HG02763 (cell line): ENCODE data around the gene CLDN15.
"Not testable (repeated sequence)": the region's sequence is repeated elsewhere in the genome, so short reads cannot be mapped to it uniquely, and the experiment has no call there.

Experiments
- ATAC-seq: cut with Tn5 transposase; IDR thresholded peaks from one replicate; pipeline ENCODE4 v1.9.1; 2021; ENCODE audit warnings: mild to moderate bottlenecking, moderate library complexity; ENCODE audit not compliant: unreplicated experiment

The CLDN15 gene

DNA sequence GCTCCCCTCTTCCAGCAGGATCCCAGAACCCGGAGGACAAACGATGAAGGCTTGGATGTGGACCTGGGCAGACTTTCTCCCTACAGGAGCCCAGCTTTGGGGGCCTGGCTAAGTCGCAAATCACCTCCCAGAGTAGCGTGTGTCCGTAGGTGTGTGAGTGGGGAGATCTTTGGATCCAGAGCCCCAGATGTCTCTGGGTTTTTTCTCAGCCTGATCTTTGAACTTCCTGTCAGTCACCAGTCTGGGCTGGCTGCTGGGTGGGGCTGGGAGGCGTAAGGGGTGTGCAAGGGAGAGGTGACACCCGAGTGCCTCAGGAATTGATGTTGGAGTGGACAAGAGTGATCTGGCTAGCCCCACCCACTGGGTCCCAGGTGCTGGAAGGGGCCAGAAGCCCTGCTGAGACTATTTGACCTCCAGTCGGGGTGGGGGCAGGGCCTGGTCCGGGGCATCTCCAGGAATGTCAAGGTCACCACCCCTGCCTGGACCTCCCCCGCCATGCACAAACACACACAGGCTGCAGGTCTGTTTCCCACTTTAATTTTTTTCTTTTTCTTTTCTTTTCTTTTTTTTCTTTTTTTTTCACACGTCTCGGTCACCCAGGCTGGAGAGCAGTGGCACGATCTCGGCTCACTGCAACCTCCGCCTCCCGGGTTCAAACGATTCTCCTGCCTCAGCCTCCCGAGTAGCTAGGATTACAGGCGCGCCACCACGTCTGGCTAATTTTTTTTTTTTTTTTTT, 36.6 kb downstream of the CLDN15 start, which contains the start of gene MOGAT3:
TSS of gene MOGAT3 (minus strand) at position 175 of the 738 bp plus-strand sequence. CDS start 182 bp downstream, outside the sequence.
- no peak for ATAC-seq

DNA sequence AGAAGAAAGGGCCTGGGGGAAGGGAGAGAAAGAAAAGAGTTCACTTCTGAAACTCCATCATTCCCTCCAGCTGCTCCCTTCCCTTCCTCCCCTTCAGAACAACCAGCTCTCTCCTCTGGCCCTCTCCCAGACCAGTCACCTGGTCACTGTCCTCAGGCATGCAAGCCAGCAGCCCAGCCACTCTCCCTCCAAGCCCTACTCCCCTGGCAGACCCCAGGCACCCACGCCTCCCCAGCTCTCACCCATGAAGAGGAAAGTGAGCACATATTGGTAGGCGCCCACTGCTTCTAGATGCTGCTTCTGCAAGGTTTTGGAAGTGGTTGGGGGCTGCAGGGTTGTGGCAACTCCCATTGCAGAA, 37.1 kb downstream of the CLDN15 start:
- ATAC-seq = no peak

DNA sequence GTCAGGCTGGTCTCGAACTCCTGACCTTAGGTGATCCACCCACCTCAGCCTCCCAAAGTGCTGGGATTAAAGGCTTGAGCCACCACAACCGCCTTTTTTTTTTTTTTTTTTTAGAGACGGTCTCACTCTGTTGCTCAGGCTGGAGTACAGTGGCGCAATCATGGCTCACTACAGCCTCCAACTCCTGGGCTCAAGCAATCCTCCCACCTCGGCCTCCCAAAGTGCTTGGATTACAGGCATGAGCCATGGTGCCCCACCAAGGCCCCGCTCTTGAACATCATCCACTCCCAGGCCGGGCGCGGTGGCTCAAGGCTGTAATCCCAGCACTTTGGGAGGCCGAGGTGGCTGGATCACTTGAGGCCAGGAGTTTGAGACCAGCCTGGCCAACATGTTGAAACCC, 38.1 kb downstream of the CLDN15 start:
- ATAC-seq = not testable (repeated sequence)

DNA sequence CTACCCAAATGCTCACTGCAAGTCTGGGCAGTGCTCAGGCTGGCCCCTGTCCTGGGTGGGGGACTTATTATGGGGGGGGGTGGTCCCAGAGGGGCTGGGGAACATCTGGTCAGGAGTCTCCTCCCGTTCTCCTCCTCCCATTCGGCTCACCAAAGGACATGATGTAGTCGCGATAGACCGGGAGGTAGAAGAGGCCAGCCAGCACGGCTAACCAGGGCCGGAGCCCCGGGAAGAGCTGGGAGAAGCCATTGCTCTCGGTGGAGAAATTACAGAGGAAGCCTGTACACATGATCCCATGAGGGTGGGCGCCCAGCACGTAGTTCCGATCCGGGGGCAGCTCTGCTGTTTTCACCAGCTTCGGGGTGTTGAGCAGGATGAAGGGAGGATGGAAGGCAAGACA, 39.1 kb downstream of the CLDN15 start:
- ATAC-seq = no peak

DNA sequence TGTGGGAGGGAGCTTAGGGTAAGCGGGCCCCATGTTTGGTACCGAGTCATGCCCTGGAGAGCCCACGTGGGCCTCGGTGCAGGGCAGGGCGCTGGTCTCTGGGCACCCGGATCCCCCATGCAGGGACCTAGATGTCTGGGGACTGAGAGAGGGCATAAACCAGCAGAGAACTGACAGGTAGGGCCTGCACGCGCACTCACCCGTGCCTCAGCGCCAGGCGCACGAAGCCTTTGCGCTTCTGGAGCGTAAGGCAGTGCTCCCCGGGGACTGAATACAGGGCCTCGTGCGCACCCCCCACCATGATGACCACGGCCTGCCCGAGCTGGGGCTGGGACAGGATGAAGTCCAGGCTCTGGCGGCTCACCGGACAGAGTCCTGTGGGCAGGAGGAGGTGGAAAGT, 39.6 kb downstream of the CLDN15 start:
- ATAC-seq = no peak

DNA sequence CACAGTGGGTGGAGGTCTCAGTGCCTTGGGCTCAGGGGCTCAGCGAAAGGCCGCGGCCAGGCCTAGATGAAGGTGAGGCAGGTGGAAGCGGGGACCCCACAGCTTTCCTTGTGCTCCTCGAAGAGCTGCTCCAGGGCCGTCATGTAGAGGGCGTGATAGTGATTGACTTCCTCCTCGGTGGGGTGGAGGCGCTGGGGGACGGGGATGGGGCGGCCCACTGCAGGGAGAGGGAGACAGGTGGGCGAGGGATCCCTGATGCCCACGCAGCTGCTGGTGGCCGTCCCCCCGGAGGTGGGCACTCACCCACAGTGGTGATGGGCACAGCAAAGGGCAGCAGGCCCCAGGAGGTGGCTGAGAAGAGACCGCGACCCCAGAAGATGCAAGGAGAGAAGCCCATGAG, 41.7 kb downstream of the CLDN15 start:
- no peak for ATAC-seq

DNA sequence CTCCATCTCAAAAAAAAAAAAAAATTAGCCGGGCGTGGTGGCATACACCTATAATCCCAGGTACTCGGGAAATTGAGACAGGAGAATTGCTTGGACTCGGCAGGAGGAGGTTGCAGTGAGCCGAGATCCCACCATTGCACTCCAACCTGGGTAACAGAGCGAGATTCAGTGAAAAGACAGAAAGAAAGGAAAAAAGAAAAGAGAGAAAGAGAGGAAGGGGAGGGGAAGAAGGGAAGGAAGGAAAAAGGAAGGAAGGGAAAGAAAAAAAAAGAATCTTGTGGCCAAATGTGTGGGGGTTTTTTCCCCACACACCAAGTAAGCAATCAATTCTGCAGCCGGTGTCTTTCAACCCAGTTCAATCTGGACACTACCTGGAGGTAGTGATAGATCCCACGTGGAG, 48.5 kb downstream of the CLDN15 start:
- no peak for ATAC-seq

DNA sequence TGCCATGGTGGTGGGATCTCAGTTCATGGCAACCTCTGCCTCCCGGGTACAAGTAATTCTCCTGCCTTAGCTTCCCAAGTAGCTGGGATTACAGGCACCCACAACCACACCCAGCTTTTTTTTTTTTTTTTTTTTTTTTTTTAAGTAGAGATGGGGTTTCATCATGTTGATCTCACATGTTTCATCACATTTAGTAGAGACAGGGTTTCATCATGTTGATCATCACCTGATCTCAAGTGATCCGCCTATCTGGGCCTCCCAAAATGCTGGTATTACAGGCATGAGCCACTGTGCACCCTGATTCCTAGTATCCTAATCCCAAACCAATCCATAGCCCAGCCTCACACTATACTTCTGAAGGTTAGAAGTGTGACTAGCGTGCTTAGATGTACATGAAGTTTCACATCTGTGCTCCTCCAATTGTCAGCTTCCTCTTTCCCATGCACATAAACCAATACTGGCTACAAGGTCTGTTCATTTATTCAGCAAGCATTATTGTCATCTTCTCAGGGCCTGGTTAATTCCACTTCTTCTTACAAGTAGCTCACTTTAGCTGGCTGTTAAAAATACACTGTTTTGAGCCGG, 50.7 kb downstream of the CLDN15 start:
- no peak for ATAC-seq

DNA sequence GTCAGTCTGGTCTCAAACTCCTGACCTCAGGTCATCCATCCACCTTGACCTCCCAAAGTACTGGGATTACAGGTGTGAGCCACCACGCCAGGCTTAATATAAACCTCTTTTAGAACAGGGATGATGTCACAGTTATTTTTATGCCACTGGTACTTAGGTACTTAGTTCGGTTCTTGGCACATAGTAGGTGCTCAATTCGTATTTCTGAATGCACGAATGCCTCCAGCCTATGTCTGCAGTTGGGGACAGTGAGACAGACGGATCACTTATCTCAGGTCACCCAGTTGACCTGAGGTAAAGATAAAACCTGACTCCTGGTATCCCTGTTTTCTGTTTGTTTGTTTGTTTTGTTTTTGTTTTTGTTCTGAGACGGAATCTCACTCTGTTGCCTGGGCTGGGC, 51.4 kb downstream of the CLDN15 start:
- ATAC-seq = no peak

DNA sequence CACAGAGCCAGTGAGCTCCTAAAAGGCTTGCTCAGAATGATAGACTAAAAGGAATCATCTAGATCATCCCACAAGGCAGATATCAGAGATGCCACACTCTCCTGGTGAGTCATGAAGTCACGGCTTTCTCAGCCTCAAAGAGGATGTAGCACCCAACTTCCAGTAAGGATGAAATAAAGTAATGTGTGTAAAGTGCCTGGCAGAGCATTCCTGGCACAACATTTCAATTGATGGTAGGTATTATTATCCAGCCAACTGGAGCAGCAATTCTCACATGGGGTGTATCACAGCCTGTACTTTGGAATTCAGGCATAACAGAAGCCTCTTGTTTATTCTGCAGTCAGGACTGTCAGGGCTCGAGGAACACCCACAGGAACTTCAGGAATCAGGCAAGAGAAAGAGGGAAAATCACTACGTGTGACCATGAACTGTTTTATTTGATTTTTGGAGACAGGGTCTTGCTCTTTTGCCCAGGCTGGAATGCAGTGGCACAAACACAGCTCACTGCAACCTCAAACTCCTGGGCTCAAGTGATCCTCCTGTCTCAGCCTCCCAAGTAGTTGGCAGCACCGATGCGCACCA, 52.3 kb downstream of the CLDN15 start:
- ATAC-seq = no peak
